Measurements from ENCODE around the gene SPACA7. TPM values are rescaled to one million over a fixed set of nuclear protein-coding genes. Genes with fewer than 3 reads are reported as not detected.

Gene SPACA7
- total RNA-seq, 2 donors from 2014 or later, result 4.9 TPM; not detected in 1

GRCh38 chr13:112456138-112457056, 80.2 kb downstream of the SPACA7 start:
- DNase-seq (ENCODE audit: low spot score), result no peak
- H3K9me3 ChIP-seq, result no peaks in the 10 kb centered on the region
- H3K27me3 ChIP-seq (replicated peaks; ENCODE audit: insufficient read depth), result no peaks in the 10 kb centered on the region
- no peak overlapping the region for H3K4me3 ChIP-seq
- TF ChIP-seq CTCF (IDR thresholded peaks at IDR 0.05), result no peak
- TF ChIP-seq POLR2AphosphoS5 (IDR thresholded peaks at IDR 0.05), result no peak
- no peak for TF ChIP-seq POLR2A (IDR thresholded peaks at IDR 0.05)
- H3K4me1 ChIP-seq (replicated peaks), result no peaks in the 10 kb centered on the region
- no peaks in the 10 kb centered on the region for H3K36me3 ChIP-seq
- no peak overlapping the region for H3K27ac ChIP-seq
- intact Hi-C loops (cut with DNase I), result no loop called here
- WGBS, result 87% methylated on average over 22 of the region's 22 CpGs

- no peak for DNase-seq (ENCODE audit: low spot score)
- TF ChIP-seq CTCF (IDR thresholded peaks at IDR 0.05) (no peak), POLR2AphosphoS5 (IDR thresholded peaks at IDR 0.05) (no peak), POLR2A (IDR thresholded peaks at IDR 0.05) (no peak)
- Histone ChIP-seq H3K4me1 (replicated peaks) (no peaks in the 10 kb centered on the region), H3K36me3 (no peaks in the 10 kb centered on the region), H3K9me3 (no peaks in the 10 kb centered on the region), H3K27me3 (replicated peaks; ENCODE audit: insufficient read depth) (no peaks in the 10 kb centered on the region), H3K27ac (no peak overlapping the region), H3K4me3 (no peak overlapping the region)
- intact Hi-C loops (cut with DNase I), result no loop called here
- 79% methylated on average over 9 of the region's 9 CpGs for WGBS
Observed at GRCh38 chr13:112457081-112457480, 80.9 kb downstream of the SPACA7 start.

- Histone ChIP-seq H3K4me3 (no peak overlapping the region), H3K9me3 (no peaks in the 10 kb centered on the region), H3K27ac (no peak overlapping the region), H3K4me1 (replicated peaks) (no peaks in the 10 kb centered on the region), H3K27me3 (replicated peaks; ENCODE audit: insufficient read depth) (no peaks in the 10 kb centered on the region), H3K36me3 (no peaks in the 10 kb centered on the region)
- TF ChIP-seq POLR2A (IDR thresholded peaks at IDR 0.05) (no peak), POLR2AphosphoS5 (IDR thresholded peaks at IDR 0.05) (no peak), CTCF (IDR thresholded peaks at IDR 0.05) (no peak)
- 63% methylated on average over 12 of the region's 13 CpGs for WGBS
- no peak for DNase-seq (ENCODE audit: low spot score)
- intact Hi-C loops (cut with DNase I), result no loop called here
Observed at GRCh38 chr13:112457485-112457884, 81.3 kb downstream of the SPACA7 start.

- Histone ChIP-seq H3K4me3 (no peak overlapping the region), H3K36me3 (no peaks in the 10 kb centered on the region), H3K9me3 (no peaks in the 10 kb centered on the region), H3K27me3 (replicated peaks; ENCODE audit: insufficient read depth) (no peaks in the 10 kb centered on the region), H3K27ac (no peak overlapping the region), H3K4me1 (replicated peaks) (no peaks in the 10 kb centered on the region)
- 94% methylated on average over 5 of the region's 5 CpGs for WGBS
- TF ChIP-seq CTCF (IDR thresholded peaks at IDR 0.05), result no peak
- no peak for TF ChIP-seq POLR2A (IDR thresholded peaks at IDR 0.05)
- no peak for TF ChIP-seq POLR2AphosphoS5 (IDR thresholded peaks at IDR 0.05)
- DNase-seq (ENCODE audit: low spot score), result no peak
- intact Hi-C loops (cut with DNase I), result no loop called here
Observed at GRCh38 chr13:112462408-112462807, 86.3 kb downstream of the SPACA7 start.

- Histone ChIP-seq H3K27ac (no peak overlapping the region), H3K36me3 (no peaks in the 10 kb centered on the region), H3K4me3 (no peak overlapping the region), H3K4me1 (replicated peaks) (no peaks in the 10 kb centered on the region), H3K27me3 (replicated peaks; ENCODE audit: insufficient read depth) (no peaks in the 10 kb centered on the region), H3K9me3 (no peaks in the 10 kb centered on the region)
- DNase-seq (ENCODE audit: low spot score), result no peak
- WGBS, result 93% methylated on average over 14 of the region's 14 CpGs
- intact Hi-C loops (cut with DNase I), result no loop called here
- no peak for TF ChIP-seq POLR2A (IDR thresholded peaks at IDR 0.05)
- TF ChIP-seq CTCF (IDR thresholded peaks at IDR 0.05), result no peak
- TF ChIP-seq POLR2AphosphoS5 (IDR thresholded peaks at IDR 0.05), result no peak
Observed at GRCh38 chr13:112464720-112465119, 88.6 kb downstream of the SPACA7 start.
